ENCODE data around the gene UBASH3A.

- TF ChIP-seq CTCF (IDR thresholded peaks at IDR 0.05) = no peak
- TF ChIP-seq POLR2A (IDR thresholded peaks at IDR 0.05) = no peak
These were observed 56.9 kb downstream of the UBASH3A start for GRCh38 chr21:42460391-42461184.
